DND-41 (cell line): ENCODE data around the gene EIF4H.

Experiments used
- CTCF ChIP-seq: IDR thresholded peaks from 2 replicates; pipeline ENCODE4 v1.5.1; 2012; ENCODE audit warnings: borderline replicate concordance, low read length, moderate library complexity, mild to moderate bottlenecking; ENCODE audit not compliant: poor library complexity, severe bottlenecking; ENCODE audit errors: extremely low read depth
- EZH2 ChIP-seq: IDR thresholded peaks from 3 replicates; pipeline ENCODE4 v1.6.1; 2012; ENCODE audit warnings: borderline replicate concordance, low read depth, mild to moderate bottlenecking, moderate library complexity, low read length, inconsistent platforms; ENCODE audit not compliant: severe bottlenecking

DNA sequence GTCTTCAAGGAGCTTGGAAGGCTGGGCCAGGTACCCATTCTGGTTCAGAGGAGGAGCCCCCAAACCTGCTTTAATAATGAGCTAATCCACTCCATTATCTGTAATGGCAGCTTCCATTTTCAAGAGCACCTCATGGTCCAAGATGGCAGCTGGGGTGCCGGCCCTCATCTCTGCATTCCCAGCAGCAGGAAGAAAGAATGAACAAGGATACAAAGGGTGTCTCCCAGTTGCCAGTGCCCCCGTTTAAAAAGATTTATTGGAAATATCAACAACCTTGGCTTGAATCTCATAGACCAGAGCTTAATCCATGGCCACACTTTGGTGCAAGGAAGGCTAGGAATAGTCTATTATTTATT, 44.2 kb downstream of the EIF4H start:
- TF ChIP-seq CTCF (no peak), EZH2 (no peak)
